Astrocyte of the hippocampus (primary cell): Measurements from ENCODE around the gene FAM124A.

Experiments used
- DNase-seq: peaks from one replicate; pipeline ENCODE4 v3.0.0; 2011; ENCODE audit warnings: low read depth, low spot score

FAM124A gene

GRCh38 chr13:51222037-51222685, at the start of gene FAM124A:
Gene FAM124A, plus strand, starts transcription at chr13:51222398. Its CDS starts 104 bp downstream, at chr13:51222502.
- peak; percentile 83 for DNase-seq

GRCh38 chr13:51175021-51175420, 47.2 kb upstream of the FAM124A start:
- no peak for DNase-seq

GRCh38 chr13:51175639-51176038, 46.6 kb upstream of the FAM124A start:
- DNase-seq = no peak

- DNase-seq = no peak
These were observed 45.0 kb upstream of the FAM124A start for GRCh38 chr13:51177188-51177587.

- DNase-seq = no peak
These were observed 43.6 kb upstream of the FAM124A start for GRCh38 chr13:51178456-51179074.

- no peak for DNase-seq
These were observed 42.7 kb upstream of the FAM124A start for GRCh38 chr13:51179432-51179971.

GRCh38 chr13:51180853-51181511, 41.2 kb upstream of the FAM124A start:
- no peak for DNase-seq

GRCh38 chr13:51181786-51182383, 40.3 kb upstream of the FAM124A start:
- DNase-seq = no peak

GRCh38 chr13:51191743-51192142, 30.5 kb upstream of the FAM124A start:
- no peak for DNase-seq

- no peak for DNase-seq
These were observed 29.9 kb upstream of the FAM124A start for GRCh38 chr13:51192348-51192747.

- DNase-seq = no peak
These were observed 28.8 kb upstream of the FAM124A start for GRCh38 chr13:51193387-51193786.

- DNase-seq = no peak
These were observed 27.3 kb upstream of the FAM124A start for GRCh38 chr13:51194942-51195341.

- DNase-seq = no peak
These were observed 20.3 kb upstream of the FAM124A start for GRCh38 chr13:51201886-51202285.

GRCh38 chr13:51202477-51203046, 19.6 kb upstream of the FAM124A start:
- DNase-seq = no peak

- no peak for DNase-seq
These were observed 15.6 kb upstream of the FAM124A start for GRCh38 chr13:51206584-51206983.

GRCh38 chr13:51207881-51208280, 14.3 kb upstream of the FAM124A start:
- no peak for DNase-seq

- no peak for DNase-seq
These were observed 13.5 kb upstream of the FAM124A start for GRCh38 chr13:51208716-51209115.

GRCh38 chr13:51211910-51212309, 10.3 kb upstream of the FAM124A start:
- DNase-seq = no peak

GRCh38 chr13:51212758-51213157, 9.4 kb upstream of the FAM124A start:
- DNase-seq = no peak

- no peak for DNase-seq
These were observed 8.9 kb upstream of the FAM124A start for GRCh38 chr13:51213173-51213728.

GRCh38 chr13:51218626-51219025, 3.6 kb upstream of the FAM124A start:
- DNase-seq = no peak

GRCh38 chr13:51220706-51221105, 1.5 kb upstream of the FAM124A start:
- DNase-seq = no peak
